Progenitor cell of endocrine pancreas (in vitro differentiated cells): ENCODE results near the gene MYORG. TPM values are rescaled to one million over a fixed set of nuclear protein-coding genes. Genes with fewer than 3 reads are reported as not detected.

ENCODE experiments used
- DNase-seq: peaks from one replicate; pipeline ENCODE4 v3.0.0; 2021; ENCODE audit warnings: low spot score; ENCODE audit not compliant: unreplicated experiment
- H3K27ac Mint-ChIP-seq: 2 replicates; pipeline ENCODE4 v1.8.0; 2021; ENCODE audit warnings: mild to moderate bottlenecking, moderate library complexity, mixed read lengths
- H3K27me3 Mint-ChIP-seq: 2 replicates; pipeline ENCODE4 v1.8.0; 2021; ENCODE audit warnings: mixed read lengths
- H3K36me3 Mint-ChIP-seq: 2 replicates; pipeline ENCODE4 v1.8.0; 2022; ENCODE audit warnings: mixed read lengths; ENCODE audit not compliant: insufficient read depth
- H3K4me1 Mint-ChIP-seq: 2 replicates; pipeline ENCODE4 v1.8.0; 2021; ENCODE audit warnings: low read depth, mixed read lengths
- H3K4me3 Mint-ChIP-seq: 2 replicates; pipeline ENCODE4 v1.8.0; 2021; ENCODE audit warnings: low read depth, mild to moderate bottlenecking, moderate library complexity, mixed read lengths
- H3K9me3 Mint-ChIP-seq: 2 replicates; pipeline ENCODE4 v1.8.0; 2021; ENCODE audit warnings: low read depth, mixed read lengths
- total RNA-seq: library from RNA; stranded (reverse); gene quantifications from 2 replicates; pipeline ENCODE4 v1.2.1, GENCODE V29; 2021
- TF ChIP-seq, protein P1 (sequence below): fragments of 200-600 bp; sonication (generic); IDR thresholded peaks from one replicate; pipeline ENCODE4 v1.5.0; 2021; ENCODE audit warnings: antibody characterized with exemption, mild to moderate bottlenecking; ENCODE audit not compliant: unreplicated experiment

Gene MYORG
- total RNA-seq, 1 donor from 2014 or later: 8.8 TPM

DNA sequence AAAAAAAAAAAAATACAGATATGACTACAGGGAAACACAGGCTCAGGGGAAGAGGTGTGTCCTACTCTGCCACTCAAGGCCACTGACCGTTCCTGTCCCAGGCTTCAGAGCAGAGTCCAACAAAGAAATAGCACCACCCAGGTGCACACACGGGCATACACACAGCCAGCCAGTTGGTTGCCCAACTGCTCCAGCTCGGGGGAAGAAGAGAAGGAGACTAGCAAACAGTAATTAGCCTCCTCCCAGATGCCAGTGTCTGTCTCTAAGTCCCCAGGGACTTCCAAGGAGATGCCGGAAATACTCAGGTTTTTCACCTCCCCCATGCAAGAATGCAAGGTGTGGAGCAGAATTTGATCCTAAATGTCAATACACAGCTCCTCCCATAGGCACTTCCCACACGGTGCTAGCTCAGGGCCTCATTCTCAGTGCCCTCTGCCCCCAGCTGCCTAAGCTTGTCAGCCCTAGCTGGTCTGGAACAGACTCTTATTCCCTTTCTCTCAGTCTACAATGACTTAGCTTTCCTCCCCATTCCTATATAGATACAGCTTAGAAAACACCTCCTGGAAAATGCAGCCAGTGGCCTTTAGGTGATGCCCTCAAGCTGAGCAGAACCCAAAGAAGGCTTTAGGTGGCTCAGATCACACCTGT lies 1.7 kb downstream of the MYORG start:
- peak overlapping the region; percentile 86 for H3K4me3 Mint-ChIP-seq
- TF ChIP-seq, protein P1, sequence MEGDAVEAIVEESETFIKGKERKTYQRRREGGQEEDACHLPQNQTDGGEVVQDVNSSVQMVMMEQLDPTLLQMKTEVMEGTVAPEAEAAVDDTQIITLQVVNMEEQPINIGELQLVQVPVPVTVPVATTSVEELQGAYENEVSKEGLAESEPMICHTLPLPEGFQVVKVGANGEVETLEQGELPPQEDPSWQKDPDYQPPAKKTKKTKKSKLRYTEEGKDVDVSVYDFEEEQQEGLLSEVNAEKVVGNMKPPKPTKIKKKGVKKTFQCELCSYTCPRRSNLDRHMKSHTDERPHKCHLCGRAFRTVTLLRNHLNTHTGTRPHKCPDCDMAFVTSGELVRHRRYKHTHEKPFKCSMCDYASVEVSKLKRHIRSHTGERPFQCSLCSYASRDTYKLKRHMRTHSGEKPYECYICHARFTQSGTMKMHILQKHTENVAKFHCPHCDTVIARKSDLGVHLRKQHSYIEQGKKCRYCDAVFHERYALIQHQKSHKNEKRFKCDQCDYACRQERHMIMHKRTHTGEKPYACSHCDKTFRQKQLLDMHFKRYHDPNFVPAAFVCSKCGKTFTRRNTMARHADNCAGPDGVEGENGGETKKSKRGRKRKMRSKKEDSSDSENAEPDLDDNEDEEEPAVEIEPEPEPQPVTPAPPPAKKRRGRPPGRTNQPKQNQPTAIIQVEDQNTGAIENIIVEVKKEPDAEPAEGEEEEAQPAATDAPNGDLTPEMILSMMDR: no peak
- no peak for DNase-seq
- peaks cover 21% of the 10 kb centered on the region for H3K27me3 Mint-ChIP-seq
- peaks cover 26% of the 10 kb centered on the region for H3K4me1 Mint-ChIP-seq
- no peaks in the 10 kb centered on the region for H3K9me3 Mint-ChIP-seq
- H3K27ac Mint-ChIP-seq: peak overlapping the region; percentile 89
- peaks cover 15% of the 10 kb centered on the region for H3K36me3 Mint-ChIP-seq

- H3K4me3 Mint-ChIP-seq: no peak overlapping the region
- DNase-seq: no peak
- H3K4me1 Mint-ChIP-seq: peaks cover 22% of the 10 kb centered on the region
- peaks cover 17% of the 10 kb centered on the region for H3K36me3 Mint-ChIP-seq
- H3K27ac Mint-ChIP-seq: peak overlapping the region; percentile 6
- H3K9me3 Mint-ChIP-seq: no peaks in the 10 kb centered on the region
- TF ChIP-seq, protein P1: no peak
- peaks cover 14% of the 10 kb centered on the region for H3K27me3 Mint-ChIP-seq
Observed at GRCh38 chr9:34374339-34374738, 2.4 kb downstream of the MYORG start.

DNA sequence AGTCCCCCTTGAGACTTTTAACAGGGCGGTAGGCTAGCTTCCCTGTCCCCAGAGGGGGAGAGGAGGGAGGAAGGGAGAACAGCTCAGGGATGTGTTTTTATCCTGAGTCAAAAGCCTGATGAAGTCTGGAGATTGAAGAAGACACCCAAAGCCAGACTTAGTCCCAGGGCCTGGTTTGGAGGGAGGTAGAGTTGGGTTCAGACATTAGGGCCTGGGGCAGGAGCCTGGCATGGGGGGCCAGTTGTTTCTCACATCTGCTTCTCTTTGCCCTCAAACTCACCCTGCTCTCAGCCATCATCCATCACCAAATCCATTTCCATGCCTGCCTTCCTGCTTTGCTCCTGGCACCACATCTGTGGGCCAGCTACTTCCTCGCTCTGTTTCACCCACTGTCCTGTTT lies 2.9 kb downstream of the MYORG start:
- TF ChIP-seq, protein P1: no peak
- no peak for DNase-seq
- no peaks in the 10 kb centered on the region for H3K9me3 Mint-ChIP-seq
- H3K27me3 Mint-ChIP-seq: peaks cover 9% of the 10 kb centered on the region
- H3K27ac Mint-ChIP-seq: no peak overlapping the region
- H3K36me3 Mint-ChIP-seq: peaks cover 17% of the 10 kb centered on the region
- H3K4me1 Mint-ChIP-seq: peaks cover 20% of the 10 kb centered on the region
- H3K4me3 Mint-ChIP-seq: no peak overlapping the region

DNA sequence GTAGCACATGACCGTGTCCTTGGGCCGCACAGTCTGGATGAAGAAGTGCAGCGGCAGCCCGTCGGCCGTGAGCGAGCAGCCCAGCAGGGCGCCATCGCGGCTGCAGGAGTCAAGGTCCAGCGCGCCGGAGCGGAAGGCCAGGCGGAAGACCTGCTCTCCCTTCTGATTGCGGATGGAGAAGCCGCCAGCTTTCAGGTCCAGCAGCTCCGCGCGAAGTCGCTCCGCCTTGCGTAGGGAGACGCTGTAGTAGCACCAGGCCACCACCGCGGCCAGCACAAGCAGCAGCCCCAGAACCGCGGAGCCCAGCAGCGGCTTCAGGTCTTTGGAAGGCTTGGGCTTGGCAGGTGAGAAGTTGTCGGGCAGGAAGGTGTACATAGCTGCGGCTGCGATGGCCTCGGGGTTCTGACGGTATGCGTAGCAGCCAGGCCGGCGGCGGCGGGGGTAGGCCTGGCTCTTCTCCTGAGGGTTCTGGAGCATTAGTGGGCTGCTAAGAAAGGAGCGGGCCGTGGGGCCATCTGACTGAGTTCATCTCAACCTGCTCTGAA lies 4.2 kb downstream of the MYORG start:
- H3K27me3 Mint-ChIP-seq: no peaks in the 10 kb centered on the region
- TF ChIP-seq, protein P1: no peak
- H3K4me3 Mint-ChIP-seq: no peak overlapping the region
- no peak for DNase-seq
- peaks cover 20% of the 10 kb centered on the region for H3K4me1 Mint-ChIP-seq
- peak overlapping the region; percentile 29 for H3K27ac Mint-ChIP-seq
- peaks cover 20% of the 10 kb centered on the region for H3K36me3 Mint-ChIP-seq
- no peaks in the 10 kb centered on the region for H3K9me3 Mint-ChIP-seq

DNA sequence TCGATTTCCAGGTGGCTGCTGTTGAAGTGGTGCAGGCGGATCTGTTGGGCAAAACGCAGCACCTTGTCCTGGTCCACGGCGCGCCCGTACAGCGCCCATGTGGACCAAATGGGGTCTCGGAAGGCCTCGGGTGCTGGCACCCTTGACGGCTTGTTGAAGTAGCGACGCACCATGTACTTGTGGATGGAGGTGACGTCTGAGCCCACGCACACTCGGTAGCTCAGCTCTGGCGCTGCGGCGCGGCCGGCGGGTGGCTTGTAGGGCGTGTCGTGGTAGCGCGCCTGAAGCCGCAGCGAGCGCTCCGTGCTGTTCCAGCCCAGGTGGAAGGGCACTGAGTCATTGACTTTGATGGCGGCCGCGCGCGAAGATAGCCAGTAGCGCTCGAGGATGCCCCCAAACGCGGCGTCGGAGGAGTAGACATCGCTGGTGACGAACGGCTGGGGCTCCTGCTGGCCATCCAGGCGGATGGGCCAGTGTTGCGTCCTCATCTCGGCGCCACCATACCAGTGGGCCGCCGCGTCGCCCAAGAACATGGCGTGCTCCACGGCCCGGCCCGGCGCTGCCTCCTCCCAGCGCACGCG lies 4.7 kb downstream of the MYORG start:
- H3K9me3 Mint-ChIP-seq: no peaks in the 10 kb centered on the region
- H3K4me1 Mint-ChIP-seq: peaks cover 19% of the 10 kb centered on the region
- peaks cover 20% of the 10 kb centered on the region for H3K36me3 Mint-ChIP-seq
- H3K27ac Mint-ChIP-seq: no peak overlapping the region
- no peak overlapping the region for H3K4me3 Mint-ChIP-seq
- TF ChIP-seq, protein P1: no peak
- no peaks in the 10 kb centered on the region for H3K27me3 Mint-ChIP-seq
- no peak for DNase-seq
